ENCODE results near the gene HBEGF.

HBEGF gene

DNA sequence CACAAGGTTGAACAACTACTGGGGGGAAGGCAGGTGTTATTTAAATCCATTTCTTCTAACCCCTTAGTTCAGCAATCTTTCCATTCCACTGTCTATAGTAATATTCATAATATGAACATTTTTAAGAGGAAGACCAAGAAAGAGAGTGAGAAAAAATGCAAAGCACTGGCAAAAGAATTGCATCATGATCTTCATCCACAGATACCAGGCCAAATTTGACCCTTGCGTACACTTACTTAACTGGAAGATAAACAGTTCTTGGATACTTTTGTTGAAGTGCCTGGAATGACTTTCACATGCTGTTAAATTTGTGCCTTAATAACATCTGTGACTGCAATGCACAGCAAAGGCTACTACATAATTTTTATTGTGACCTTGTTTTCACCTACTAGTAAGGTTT, 45.3 kb downstream of the HBEGF start:
- DNase-seq: no peak

DNA sequence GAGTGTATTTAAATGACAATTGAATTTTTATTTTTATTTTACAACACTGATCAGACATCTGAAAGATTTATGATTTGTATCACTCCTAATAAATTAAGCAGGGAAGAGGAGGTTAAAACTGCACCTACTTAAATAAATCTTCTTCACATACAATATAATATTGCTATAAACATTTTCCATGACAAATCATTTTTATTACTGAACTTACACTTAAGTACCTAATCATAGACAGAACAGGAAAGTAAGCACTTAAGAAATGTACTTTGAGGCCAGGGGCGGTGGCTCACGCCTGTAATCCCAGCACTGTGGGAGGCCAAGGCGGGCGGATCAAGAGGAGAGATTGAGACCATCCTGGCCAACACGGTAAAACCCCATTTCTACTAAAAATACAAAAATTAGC, 47.3 kb downstream of the HBEGF start:
- DNase-seq: no peak

DNA sequence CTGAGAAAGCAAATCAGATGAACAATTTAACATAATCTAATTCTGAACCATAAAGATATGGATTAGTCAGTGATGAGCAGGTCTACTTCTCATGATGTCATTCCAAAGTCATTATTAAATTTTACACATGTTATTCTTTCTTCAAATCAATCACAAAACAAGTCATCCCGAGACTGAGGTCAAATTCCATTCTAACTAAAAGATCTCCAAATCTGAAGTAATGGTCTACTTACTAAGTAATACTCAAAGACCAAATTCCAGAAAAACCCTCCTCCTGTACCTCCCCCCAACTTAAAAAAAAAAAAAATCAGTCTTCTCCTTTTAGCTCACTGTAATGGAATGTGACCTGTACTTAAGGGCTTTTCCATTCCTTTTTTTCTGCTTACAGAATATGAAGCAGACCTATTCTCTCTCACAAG, 48.2 kb downstream of the HBEGF start:
- no peak for DNase-seq

DNA sequence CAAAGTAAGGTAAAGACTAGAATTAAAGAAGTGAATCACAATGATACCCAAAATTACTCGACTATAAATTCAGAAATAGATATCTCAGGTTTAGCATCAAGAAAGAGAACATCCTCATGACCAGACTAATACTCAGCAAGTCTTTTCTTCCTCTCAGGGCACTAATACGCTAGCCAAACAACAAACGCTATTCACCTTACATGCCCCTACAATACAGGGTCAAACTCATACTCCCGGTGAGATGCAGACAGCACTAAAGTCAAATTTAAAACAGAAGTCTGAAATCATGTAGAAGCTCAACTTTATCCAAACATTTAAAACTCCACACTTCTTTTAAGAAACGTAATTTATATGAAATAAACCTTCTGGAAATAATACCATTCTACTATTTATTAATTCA, 49.1 kb downstream of the HBEGF start:
- DNase-seq: no peak

DNA sequence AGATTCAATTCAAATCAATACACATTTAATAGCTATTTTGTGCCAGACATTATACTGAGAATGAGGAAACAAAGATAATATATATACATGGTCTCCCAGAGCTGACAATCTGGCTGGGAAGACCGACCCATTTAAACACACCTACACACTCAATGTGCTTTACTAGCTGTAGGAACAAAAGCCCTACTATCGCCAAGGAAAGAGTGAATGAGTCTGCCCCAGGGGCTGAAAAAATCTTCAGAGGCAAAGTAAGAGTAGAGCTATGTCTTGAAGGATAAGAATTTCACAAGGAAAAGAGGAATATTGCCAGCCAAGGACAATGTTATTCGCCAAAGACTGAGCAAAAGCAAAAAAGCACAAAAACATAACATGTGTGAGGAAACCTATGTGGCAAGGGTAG, 50.1 kb downstream of the HBEGF start:
- DNase-seq: no peak

DNA sequence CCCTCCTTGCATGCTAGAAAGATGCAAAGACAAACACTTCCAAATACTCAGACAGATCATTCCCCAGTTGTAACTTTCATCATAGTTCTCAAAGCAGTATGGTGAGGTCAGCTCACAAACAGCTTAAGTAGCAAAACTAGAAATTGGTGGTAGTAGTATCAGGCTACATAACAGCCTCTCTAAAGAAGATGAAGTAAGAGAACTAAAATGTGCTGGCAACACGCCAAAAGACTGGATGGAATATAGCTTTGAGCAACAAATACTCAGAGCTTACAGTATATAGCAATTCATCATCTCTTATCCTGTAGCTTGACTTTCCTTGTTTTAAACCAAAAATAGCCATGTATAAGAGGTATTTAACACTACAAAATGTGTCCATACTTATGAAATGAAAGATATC, 51.0 kb downstream of the HBEGF start:
- no peak for DNase-seq

DNA sequence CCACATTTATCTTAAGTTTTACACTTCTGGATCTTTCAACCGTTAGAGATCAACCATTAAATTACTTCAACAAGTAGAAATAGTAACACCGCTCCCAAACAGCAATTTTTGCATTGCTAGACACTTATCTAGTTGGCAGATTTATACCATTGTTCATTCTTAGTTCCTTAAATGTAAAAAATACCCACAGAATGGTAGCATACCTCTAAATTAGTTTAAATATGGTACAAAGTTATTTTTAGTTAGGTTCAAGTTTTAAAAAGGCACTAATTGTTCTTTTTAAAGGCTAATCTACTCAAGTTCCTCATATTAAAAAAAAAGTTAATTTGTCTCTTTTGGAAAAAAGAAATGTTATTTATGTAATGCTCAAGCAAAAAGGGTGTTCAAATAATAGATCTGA, 51.6 kb downstream of the HBEGF start:
- no peak for DNase-seq

DNA sequence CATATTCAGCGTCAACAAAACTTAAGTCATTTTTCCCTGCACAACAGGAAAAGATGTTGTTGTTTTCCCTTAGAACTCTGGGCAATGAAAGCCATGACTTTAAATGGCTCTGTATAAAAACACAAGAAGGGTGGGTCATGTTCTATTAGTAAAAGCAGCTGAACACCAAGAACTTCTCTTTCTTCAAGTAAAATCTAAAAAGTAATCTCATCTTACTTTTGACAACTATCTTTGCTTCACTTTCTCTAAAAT, 52.6 kb downstream of the HBEGF start:
- no peak for DNase-seq

DNA sequence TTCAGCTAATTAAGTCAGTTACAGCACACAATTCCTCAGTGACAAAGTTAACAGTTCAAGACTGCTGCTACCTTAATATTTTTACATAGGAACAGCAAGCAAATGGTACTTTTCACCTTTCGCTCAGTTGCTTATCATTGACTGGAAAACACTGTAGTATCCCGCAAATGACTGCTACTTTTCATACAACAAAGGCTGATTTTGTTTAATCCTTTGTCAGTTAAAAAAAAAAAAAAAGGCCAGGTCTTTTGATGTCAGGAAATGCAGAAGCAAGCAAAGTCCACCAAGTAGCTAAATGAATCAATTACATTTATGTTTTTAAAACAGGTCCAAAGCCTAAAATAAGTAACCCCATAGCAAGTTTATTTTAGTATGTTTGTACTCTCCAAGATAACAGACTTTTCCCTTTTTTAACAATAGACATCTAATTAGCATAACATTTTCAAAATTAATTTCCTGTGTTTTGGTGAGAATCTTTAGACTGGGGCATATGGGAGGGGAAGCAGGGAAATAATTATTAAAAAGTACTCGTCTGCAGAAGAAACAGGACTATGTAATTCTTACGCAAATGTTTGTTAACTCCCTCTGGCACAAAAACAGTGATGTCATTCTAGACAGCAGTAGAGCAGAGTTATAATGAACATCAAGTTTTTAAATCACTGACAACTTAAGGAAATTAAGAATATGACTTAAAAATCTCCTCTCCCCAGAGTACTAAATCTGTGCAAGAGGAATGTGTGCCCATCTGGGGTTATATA, 53.1 kb downstream of the HBEGF start:
- no peak for DNase-seq

DNA sequence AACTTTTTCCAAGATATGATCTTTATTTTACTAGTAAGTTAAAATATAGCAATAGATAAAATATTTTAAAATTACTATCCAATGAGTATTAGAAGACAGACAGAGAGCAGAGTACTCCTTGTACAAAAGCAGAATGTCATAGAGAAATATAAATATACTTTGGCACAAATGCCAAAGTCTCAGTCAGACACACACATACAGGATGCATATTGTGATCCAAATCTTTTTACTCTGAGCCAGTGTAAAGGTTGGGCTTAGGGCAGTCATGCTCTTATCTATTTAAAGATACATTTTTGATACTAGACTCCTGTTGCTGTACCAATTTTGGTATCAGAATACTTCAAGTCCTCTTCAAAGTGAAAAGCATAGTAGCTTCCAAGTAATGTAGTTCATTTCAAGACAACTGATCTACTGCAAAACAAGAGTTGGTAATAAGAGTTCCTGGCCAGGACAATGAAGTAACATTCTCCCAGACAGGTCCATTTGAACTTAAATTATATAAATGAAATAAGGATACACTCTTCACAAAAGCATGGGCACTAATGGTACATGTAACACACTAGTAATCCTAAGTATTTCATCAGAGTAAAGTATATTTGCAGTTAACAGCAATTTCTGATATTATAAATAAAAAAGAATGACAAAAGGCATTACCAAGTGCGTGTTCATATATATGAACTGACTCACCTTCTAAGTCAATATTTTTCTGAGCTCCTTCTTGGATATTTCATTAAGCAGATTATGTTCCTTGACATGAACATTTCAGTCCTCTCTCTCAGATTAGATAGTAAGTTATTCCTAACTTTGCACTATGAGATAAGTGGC, 54.0 kb downstream of the HBEGF start:
- DNase-seq: no peak

DNA sequence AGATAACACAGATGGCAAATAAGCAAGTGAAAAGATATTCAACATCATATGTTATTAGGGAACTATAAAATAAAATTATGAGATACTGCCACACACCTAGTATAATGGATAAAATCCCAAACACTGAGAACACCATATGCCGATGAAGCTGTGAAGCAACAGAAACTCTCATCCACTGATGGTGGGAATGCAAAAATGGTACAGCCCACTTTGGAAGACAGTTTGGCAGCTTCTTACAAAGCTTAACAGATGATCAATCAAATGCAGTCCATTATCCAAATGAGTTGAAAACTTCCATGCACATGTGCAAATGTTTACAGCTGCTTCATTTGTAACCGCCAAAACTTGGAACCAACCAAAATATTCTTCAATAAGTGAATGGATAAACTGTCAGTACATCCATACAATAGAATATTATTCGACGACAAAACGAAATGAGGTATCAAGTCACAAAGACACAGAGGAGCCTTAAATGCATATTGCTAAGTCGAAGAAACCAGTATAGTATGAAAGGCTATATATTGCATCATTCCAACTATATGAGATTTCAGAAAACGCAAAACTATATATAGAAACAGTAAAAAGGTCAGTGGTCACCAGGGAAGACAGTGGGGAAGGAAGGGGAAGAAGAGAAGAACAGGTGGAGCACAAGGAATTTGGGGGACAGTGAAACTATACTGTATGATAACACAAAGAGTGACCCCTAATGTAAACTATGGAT, 58.4 kb downstream of the HBEGF start:
- no peak for DNase-seq

DNA sequence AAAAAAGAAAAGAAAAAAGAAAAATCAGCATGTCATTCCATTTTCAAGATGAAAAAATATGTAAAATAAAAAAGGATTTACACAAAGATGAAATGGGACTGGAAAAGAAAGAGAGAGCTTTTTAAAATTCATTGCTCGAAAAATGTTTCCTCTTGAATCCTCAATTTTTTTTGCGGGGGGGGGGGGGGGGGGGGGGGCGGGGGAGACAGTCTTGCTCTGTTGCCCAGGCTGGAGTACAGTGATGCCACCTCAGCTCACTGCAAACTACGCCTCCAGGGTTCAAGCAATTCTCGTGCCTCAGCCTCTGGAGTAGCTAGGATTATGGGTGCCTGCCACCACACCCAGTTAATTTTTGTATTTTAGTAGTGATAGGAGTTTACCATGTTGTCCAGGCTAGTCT, 60.0 kb downstream of the HBEGF start:
- DNase-seq: no peak

DNA sequence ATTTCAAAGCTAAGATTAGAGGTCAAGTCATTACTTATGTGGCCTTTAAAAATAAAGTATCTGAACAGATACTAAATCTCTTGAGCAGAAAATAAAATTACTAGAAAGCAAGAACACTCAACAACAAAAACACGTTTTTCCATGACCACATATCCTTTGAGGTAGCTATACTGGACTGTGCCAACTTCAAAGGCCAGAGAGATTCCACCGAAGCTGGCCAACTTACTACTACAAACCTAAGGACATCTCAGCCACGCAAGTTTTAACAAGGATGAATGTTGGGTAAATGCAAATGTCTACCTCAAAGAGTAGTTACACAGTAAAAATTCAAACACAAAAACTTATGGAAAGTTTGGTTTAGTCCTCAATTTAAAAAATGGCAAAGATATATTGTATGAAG, 62.4 kb downstream of the HBEGF start:
- no peak for DNase-seq

Data from NCI-H524 treated with DMSO at 0.1 percent for 48 hours (cell line).